HG03108 (cell line): Measurements from ENCODE around the gene IL11.
"Not testable (repeated sequence)": the region's sequence is repeated elsewhere in the genome, so short reads cannot be mapped to it uniquely, and the experiment has no call there.

Experiments
- ATAC-seq: cut with Tn5 transposase; IDR thresholded peaks from one replicate; pipeline ENCODE4 v1.9.1; 2021; ENCODE audit warnings: moderate library complexity; ENCODE audit not compliant: unreplicated experiment

Gene IL11

DNA sequence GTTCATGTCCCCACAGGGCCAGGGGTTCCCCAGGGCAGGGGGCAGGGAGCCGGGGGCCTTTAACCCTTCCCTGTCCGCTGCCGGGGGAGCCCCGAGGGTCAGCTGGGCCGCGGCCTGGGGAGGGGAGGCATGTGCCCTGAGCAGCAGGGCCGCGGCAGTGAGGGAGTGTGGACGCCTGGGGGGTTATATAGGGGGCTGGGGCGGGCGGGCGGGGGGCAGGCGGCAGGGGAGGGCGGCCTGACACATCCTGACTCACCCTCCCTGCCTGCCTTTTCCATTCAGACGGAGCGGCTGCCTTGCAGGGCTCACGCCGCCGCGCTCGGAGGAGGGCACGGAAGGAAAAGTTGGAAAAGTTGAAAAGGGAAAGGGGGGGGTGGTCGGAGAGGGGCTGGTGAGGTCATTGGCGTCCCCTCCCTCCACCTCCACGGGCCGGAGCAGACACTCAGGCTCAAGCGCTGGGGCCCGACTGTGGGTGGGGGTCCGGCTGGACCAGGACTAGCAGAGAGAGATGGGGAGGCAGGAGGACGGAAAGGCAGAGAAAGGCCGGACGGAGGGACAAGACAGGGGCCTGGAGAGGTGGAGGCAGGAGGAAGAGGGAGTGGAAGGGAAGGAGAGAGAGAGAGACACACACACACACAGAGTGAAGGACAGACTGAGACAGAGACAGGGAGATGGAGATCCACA lies at the start of gene IL11:
TSS of gene IL11 (minus strand) at position 159 of the 684 bp plus-strand sequence. CDS start at position 6, 153 bp downstream.
- no peak for ATAC-seq

DNA sequence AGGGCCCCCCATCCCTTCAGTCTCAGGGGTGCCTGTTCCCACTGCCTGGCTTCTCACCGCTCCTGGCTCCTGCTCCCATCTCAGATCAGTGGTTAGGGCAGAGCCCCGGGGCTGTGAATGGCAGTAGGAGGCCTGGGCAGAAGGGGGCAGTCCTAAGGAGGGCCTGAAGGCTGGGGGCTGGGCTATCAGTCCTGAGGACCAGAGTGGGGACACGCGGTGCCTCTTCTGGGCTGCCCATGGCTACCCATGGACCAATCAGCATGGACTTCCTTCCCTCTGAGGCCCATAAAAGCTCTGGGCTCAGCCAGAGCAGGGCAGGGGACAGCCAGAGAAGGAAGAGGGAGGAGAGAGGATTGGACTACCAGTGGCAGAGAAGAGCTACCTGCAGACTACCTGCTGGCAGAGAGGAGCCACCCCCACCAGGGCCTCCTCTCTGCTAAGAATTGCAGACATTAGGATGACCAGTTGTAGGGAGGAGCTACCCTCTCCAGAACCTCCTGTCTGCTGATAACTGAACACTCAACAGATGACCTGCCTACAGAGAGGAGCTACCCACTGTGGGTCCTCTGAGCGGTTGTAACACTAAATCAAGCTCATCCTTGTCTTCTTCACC lies 49.5 kb upstream of the IL11 start:
- ATAC-seq, result no peak

DNA sequence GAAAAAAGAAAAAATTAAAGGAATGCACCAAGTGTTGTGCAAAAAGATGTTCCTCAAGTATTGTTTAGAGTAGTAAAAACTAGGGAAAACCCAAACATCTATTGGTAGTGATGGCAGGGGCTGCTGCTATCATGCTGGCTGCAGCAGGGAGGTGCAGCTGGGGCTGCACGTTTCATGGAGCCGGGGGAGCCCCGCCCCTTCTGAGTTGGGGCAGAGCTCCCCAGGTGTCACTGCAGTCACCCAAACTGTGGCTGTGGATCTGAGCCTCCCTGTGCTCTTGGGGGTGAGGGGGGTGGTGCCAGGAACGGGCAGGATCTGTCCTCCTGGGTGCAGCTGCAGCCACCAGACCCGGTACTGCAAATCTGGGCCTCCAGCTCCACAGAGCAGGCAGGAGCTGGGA lies 48.8 kb upstream of the IL11 start:
- no peak for ATAC-seq

DNA sequence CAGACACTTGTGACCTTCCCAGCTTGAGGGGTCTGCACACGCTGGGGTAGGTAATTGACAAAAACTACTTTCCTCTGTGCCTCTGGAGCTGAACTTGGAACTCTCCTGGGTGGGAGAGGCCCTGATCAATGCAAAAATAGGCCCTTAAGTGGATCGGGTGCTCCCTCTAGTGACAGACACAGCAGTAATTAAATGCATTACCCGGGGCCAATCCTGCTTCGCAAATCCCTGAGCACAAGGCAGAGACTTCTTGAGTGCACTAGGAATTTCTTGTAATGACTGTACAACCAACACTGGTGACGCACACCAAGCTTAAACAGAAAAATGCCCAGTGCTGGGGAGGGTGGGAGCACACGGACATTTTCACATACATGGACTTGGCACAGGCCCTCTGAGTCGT lies 47.9 kb upstream of the IL11 start:
- no peak for ATAC-seq

DNA sequence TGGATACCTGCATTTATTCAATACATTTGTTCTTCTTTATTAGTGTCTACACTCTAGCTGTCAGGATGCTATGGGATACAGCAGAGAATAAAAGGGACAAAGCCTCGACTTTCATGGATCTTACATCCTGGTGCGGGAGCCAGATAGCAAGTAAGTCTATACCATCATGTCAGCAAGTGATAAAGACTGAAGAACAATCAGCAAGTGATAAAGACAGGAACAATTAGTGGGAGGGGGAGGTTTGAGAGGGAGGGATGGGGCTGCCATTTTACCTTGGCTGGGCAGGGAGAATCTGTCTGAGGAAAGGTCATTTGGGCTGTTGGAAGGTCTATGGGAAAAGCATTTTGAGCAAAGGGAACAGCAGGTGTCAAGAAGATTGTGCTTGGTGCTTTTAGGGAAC lies 39.9 kb upstream of the IL11 start:
- no peak for ATAC-seq

DNA sequence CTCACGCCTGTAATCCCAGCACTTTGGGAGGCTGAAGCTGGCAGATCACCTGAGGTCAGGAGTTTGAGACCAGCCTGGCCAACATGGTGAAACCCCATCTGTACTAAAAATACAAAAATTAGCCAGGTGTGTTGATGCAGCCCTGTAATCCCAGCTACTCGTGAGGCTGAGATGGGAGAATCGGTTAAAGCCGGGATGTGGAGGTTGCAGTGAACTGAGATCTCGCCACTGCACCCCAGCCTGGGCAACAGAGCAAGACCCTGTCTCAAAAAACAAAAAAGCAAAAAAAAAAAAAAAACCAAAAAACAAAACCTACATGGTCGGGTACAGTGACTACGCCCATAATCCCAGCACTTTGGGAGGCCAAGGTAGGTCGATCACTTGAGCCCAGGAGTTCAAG lies 38.9 kb upstream of the IL11 start:
- ATAC-seq, result not testable (repeated sequence)

DNA sequence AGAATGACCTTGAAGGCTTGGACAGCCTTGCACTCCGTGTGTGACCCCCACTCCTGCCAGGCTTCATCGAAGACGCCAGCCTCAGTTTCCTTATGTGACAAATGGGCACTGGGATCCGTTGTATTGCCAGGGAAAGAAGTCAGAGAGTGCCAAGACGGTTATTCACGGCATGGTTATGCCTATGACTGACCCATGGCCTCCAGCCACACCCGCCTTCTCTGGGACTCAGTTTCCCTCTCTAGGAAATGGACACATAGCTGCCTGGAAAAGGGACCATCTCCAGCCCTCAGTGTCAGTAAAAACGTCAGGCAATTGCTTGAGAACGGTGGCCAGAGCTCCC lies 38.2 kb upstream of the IL11 start:
- ATAC-seq, result no peak

DNA sequence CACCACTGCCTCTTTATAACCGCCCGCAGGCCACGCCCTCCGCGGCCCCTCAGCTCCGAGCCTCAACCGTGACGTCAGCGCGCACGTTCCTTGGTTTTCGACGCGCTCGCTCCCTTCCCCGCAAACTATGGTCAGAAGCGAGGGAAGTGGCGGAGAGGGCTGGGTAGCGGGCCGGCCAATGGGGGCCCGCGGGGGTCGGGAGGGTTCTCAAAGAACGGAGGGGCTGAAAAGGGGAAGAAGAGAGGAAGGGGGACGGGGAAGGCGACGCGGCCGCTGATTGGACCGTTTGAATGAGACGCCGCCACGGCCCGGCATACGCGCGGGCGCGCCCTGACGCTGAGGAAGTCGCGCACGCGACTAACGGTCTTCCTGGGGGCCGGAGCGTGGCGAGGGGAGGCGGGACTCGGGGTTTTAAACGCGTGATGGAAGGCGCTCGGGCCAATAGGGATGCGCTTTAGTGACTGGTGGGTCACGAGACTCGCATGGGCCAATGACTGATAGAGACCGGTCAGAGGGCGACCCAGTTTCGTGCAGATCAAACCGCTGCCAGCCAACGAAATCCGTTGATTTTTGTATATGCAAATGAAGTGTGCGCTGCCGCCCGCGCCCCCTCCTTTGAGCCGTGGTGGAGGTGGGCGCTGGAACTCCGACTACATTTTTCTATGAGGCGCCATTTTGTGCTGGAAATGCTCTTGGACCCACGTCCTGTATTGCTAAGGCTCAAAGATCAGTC lies 37.7 kb upstream of the IL11 start:
- peak; percentile 75 for ATAC-seq

DNA sequence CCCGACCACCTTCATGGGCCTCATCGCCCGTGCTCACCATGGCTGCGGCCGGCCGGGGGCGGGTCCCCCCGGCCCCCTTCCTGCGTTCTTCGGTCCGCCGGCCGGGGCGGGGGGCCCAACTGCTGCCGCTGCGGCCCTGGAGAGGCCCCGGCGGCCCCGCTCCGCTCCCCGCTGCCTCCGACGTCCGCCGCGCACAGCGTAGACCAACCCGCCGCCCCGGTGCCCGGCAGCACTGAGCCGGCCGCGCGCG lies 37.2 kb upstream of the IL11 start, which contains the start of gene UBE2S:
TSS of gene UBE2S (minus strand) at position 239 of the 250 bp plus-strand sequence. CDS start at position 40, 199 bp downstream.
- ATAC-seq, result not testable (repeated sequence)

DNA sequence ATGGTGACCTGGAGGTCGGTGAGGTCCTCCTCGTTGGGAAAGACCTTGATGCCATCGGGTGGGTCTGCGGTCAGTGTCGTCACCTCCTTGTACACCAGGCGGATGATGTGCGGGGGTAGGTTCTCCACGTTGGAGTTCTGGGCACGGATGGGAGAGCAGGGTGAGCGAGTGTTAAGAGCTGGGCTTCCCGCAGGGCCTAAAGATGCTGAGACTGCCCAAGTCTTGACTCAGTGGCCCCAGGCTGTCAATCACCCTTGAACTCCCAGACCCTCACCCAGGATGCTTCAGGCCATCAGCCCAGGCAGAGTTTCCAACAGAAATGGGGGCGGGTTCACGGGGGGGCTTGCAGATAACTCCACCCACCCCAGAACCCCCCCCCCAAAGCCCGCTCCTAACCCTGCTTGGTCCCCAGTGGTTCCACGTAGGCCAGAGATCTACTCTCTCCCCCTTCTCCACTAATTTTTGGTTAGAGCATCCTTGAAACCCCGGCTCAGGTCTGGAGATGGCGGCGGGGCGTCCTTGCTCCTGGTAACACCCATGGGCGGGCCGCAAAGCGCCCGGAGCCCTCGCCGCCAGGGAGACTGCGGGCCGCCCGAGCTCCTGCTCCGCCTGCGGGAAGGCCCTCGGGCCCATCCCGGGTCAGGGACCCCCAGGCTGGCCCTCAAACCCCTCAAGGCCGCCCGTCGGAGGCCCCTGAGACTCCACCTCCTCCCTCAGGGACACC lies 36.7 kb upstream of the IL11 start:
- ATAC-seq, result peak; percentile 2

DNA sequence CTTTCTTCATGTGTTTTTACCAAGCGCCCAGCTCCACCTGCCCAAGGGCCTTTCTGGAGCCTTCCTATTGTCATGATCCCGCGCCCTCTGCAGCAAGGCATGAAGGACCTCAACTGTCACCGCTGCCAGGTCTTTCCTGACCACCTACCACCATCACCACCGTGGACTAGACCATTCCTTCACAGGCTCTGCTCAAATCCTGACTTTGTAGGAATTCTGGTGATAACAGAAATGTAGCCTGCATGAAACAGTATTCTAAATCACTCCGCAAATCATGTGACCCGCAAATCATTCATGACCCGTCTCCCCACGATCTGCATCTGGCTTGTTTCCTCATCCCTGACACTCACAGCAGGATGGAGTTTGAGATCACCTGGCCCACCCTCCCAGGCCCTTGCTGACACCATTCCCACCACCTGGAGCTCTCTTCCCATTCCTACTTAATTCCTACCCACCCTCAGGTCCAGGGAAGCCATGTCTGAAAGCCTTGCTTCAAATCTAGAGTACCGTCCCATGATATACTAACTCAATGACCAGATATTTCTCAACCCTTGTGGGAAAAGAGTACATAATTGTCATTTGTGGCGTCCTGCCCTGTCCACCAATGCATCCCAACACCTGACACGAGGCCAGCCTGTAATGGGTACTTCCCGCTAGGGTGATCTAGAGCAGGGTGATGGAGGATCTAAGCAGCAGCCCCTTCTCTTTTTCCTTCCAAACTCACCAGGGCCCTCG lies 36.0 kb upstream of the IL11 start:
- no peak for ATAC-seq

DNA sequence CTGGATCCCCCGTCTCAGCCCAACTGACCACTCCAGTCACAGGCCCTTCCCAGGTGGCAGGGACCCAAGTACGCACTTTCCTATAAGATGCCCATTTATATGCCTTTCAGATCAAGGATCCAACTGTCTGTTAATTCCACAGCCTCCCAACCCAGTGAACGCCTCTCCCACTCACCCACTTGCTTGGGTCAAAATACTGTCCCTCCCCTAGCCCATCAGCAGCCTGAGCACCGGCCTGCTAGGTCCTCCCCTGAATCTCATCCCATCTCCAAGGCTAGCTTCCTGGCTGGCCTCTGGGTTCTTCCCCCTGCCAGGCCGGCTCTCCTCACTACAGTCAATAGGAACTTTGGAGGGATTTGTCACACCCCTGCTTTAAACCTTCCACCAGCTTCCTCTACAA lies 35.4 kb upstream of the IL11 start:
- no peak for ATAC-seq

DNA sequence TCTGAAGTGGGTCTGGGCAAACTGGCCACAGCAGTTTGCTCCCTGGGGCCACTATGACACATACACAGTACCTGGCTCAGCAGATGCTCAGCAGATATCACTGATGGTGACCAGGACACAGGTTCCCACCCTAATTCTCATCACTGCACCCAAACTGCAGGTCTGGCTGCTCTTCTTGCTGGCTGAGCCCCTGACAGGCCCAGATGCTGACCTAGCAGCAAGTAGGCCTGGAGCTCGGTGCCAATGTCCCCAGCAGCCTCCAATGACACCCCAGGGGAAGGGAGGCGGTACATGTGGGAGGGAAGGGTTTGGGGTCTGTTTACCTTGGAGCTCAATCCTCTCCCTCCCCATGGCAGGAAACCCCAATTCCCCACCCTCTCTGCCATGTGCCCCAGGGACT lies 32.2 kb upstream of the IL11 start:
- no peak for ATAC-seq

DNA sequence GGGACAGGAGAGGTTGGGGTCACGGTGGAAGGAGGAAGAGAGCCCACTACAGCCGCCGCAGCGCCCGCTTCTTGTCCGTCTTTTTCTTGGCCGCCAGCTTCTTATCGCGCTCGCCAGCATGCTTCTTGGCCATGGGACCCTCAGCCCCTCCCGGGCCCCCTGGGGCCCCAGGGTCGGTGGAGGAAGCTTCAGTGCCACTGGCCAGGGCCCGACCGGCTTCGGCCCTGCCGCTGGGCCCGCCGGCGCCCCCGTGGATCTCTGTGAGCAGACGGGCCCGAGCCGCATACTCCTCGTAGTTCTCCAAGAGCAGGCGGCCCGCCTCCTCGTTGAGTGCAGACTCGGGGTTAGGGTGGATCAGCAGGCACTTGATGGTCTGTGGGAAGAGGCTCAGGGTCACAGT lies 31.1 kb upstream of the IL11 start:
- not testable (repeated sequence) for ATAC-seq

DNA sequence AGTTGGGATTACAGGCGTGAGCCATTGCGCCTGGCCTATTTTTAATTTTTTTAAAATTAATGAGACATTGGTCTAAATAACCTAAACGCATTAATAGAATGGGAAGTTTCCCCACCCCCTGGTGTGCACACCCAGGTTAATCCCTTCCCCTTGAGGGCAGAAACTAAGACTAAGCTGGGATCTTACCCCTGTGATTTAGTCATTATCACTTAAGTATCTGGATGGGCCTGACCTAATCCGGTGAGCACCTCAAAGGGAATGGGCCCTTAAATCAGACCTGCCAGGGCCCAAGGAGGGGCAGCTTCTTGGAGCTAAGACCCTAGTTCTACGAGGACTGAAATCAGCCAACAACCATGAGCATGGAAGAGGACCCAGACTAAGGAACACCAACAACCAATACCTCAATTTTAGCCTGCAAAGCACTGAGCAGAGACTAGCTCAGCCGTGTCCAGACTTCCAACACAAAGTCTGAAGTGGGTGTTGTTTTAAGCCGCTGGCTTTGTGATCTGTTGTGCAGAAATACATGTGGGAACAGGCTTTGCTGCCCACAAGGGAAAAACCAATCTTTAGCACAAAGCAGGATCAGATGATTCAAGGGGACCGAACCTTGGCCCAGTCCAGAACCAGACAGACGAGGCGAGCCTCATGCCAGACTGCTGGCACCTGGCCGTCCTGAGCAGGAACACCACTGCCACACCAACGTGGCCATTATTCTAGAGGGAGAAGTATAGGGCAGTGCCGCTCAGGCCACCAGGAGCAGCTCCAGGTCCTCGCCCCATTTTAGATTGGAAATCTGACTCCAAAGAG lies 30.2 kb upstream of the IL11 start:
- ATAC-seq, result no peak

DNA sequence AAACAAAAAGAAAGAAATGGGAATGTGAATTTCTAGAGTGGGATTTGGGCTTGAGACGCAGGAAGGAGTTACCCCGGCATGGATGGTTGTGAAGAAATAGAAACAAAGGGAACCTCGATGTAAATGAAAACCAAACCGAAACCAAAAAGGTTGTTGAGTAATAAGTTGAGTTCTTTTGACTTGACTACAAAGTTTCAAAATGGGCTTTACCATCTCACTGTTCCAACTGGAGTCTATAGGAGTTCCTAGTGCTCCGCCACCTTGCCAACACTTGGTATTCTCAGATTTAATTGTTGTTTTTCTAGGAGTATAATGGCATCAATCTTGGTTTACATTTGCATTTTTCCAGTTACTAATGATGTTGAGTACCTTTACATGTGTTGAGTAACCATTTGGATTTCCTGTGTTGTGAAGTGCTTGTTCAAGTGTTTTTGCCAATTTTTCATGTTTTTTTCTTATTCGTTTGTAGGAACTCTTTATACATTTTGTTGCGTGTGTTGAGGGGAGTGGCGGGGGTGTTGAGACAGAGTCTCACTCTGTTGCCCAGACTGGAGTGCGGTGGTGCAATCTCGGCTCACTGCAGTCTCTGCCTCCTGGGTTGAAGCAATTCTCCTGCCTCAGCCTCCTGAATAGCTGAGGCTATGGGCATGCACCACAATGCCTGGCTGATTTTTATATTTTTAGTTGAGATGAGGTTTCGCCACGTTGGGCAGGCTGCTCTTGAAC lies 28.1 kb upstream of the IL11 start:
- no peak for ATAC-seq

DNA sequence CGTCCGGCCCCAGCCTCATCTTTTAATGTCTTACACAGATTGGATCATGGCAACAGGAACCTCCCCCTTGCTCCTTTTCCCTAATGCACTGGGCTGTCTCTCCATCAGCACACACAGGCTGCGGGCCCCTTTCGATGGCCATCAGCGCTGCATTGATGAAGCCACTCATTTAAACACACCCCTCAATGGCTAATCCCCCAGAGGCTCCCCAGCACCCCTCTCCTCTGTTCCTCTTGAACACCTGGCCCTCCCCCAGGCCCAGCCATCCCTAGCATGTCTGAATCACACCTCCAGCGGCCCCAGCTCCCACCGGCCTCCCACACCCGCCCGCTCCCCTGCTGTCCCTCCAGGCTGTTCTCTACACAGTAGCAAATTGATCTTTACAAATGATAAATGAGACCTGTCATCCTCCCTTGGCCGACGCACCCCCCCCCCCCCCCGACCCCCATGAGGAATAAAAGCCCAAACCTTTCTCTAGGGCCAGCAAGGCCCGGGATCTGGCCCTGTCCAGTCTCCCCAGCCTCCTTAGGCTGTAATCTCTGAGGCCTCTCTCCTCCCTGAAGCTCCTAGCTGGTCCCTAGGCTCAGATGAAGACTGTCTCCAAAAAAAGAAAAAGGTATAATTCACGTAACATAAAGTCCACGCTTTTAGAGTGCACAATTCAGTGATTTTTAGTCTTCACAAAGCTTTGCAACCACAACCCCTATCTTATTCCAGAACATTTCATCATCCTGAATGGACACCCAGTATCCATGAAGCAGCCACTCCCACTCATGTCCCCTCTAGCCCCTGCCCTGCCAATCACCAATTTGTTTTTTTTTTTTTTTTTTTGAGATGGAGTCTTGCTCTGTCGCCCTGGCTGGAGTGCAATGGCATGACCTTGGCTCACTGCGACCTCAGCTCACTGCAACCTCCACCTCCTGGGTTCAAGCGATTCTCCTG lies 22.8 kb upstream of the IL11 start:
- no peak for ATAC-seq
